ENCODE measurements around the gene QSOX1. TPM values are rescaled to one million over a fixed set of nuclear protein-coding genes. Genes with fewer than 3 reads are reported as not detected.

The QSOX1 gene
- total and polyA plus RNA-seq, 8 donors: 145 to 482 (median 190) TPM

- Histone ChIP-seq H3K36me3 (no peaks in the 10 kb centered on the region), H3K4me3 (no peak overlapping the region), H3K4me1 (no peaks in the 10 kb centered on the region), H3K27me3 (peaks cover 5 to 51% of the 10 kb centered on the region in 2 donors), H3K27ac (peak overlapping the region in 1 of 2 donors; percentile 9), H3K9me3 (no peaks in the 10 kb centered on the region)
- no peak for DNase-seq
- TF ChIP-seq, protein P1, sequence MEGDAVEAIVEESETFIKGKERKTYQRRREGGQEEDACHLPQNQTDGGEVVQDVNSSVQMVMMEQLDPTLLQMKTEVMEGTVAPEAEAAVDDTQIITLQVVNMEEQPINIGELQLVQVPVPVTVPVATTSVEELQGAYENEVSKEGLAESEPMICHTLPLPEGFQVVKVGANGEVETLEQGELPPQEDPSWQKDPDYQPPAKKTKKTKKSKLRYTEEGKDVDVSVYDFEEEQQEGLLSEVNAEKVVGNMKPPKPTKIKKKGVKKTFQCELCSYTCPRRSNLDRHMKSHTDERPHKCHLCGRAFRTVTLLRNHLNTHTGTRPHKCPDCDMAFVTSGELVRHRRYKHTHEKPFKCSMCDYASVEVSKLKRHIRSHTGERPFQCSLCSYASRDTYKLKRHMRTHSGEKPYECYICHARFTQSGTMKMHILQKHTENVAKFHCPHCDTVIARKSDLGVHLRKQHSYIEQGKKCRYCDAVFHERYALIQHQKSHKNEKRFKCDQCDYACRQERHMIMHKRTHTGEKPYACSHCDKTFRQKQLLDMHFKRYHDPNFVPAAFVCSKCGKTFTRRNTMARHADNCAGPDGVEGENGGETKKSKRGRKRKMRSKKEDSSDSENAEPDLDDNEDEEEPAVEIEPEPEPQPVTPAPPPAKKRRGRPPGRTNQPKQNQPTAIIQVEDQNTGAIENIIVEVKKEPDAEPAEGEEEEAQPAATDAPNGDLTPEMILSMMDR (IDR thresholded peaks at IDR 0.05): no peak
- intact Hi-C loops (cut with DNase I): no loop called here
- ATAC-seq: no peak
Measured at GRCh38 chr1:180246579-180246978, 91.9 kb downstream of the QSOX1 start.

GRCh38 chr1:180247061-180247460, 92.4 kb downstream of the QSOX1 start:
- Histone ChIP-seq H3K9me3 (no peaks in the 10 kb centered on the region), H3K27me3 (peaks cover under 1 to 48% of the 10 kb centered on the region in 2 donors), H3K27ac (peak overlapping the region in 1 of 2 donors; percentile 9), H3K4me3 (no peak overlapping the region), H3K36me3 (no peaks in the 10 kb centered on the region), H3K4me1 (no peaks in the 10 kb centered on the region)
- intact Hi-C loops (cut with DNase I): no loop called here
- ATAC-seq (no peak), DNase-seq (no peak)
- TF ChIP-seq, protein P1 (IDR thresholded peaks at IDR 0.05): no peak

GRCh38 chr1:180247580-180247979, 92.9 kb downstream of the QSOX1 start:
- peaks cover 0 to 3% of the 10 kb centered on the region in 2 donors for H3K4me1 ChIP-seq
- no peaks in the 10 kb centered on the region for H3K9me3 ChIP-seq
- no peak for ATAC-seq
- no peak overlapping the region for H3K4me3 ChIP-seq
- TF ChIP-seq, protein P1 (IDR thresholded peaks at IDR 0.05): no peak
- intact Hi-C loops (cut with DNase I): no loop called here
- peak overlapping the region in 1 of 2 donors; percentile 9 for H3K27ac ChIP-seq
- no peak for DNase-seq
- H3K36me3 ChIP-seq: no peaks in the 10 kb centered on the region
- peaks cover 0 to 48% of the 10 kb centered on the region in 2 donors for H3K27me3 ChIP-seq

DNA sequence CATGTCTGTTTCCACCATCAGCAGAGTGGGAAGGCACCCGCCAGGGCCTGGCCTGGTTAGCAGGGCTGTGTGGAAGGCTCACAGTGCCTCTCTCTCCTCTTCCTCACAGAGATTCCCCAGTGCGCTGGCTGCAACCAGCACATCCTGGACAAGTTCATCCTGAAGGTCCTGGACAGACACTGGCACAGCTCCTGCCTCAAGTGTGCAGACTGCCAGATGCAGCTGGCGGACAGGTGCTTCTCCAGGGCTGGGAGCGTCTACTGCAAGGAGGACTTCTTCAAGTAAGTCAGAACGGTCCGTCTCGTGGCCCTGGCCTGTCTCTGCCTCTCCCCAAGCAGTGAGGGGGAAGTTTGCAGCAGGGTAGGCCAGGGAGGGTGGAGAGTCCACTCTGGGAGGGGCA, 93.5 kb downstream of the QSOX1 start:
- no peak for DNase-seq
- no peak overlapping the region for H3K27ac ChIP-seq
- ATAC-seq: no peak
- H3K9me3 ChIP-seq: no peaks in the 10 kb centered on the region
- intact Hi-C loops (cut with DNase I): no loop called here
- peaks cover 0 to 3% of the 10 kb centered on the region in 2 donors for H3K4me1 ChIP-seq
- H3K36me3 ChIP-seq: no peaks in the 10 kb centered on the region
- H3K4me3 ChIP-seq: no peak overlapping the region
- peaks cover 0 to 48% of the 10 kb centered on the region in 2 donors for H3K27me3 ChIP-seq
- TF ChIP-seq, protein P1 (IDR thresholded peaks at IDR 0.05): no peak

GRCh38 chr1:180248731-180249681, 94.3 kb downstream of the QSOX1 start:
- intact Hi-C loops (cut with DNase I): no loop called here
- Histone ChIP-seq H3K4me3 (no peak overlapping the region), H3K27me3 (peaks cover 0 to 48% of the 10 kb centered on the region in 2 donors), H3K4me1 (peaks cover 0 to 3% of the 10 kb centered on the region in 2 donors), H3K36me3 (no peaks in the 10 kb centered on the region), H3K27ac (no peak overlapping the region), H3K9me3 (no peaks in the 10 kb centered on the region)
- peak; percentile 87 for ATAC-seq
- peak in 1 of 4 donors; percentile 43 for DNase-seq
- TF ChIP-seq, protein P1 (IDR thresholded peaks at IDR 0.05): no peak

All from left lung (tissue), 10 donors.